GM12878 (cell line): Measurements from ENCODE around the gene OR2Y1. TPM values are rescaled to one million over a fixed set of nuclear protein-coding genes. Genes with fewer than 3 reads are reported as not detected.

ENCODE experiments used
- ATAC-seq: fragments of 200-7000 bp; cut with Tn5 transposase; 3 replicates; pipeline ENCODE4 v1.9.1; 2020; ENCODE audit warnings: mild to moderate bottlenecking, moderate library complexity
- Bru-seq: library from RNA; stranded (reverse); fragments of 400-500 nt; gene quantifications from one replicate; lab custom pipeline; 2021; lab: Mats Ljungman, UMichigan
- BruChase-seq, 2 experiments: library from RNA; stranded (reverse); fragments of 400-500 nt; gene quantifications; one replicate each; lab custom pipeline; 2021; lab: Mats Ljungman, UMichigan
- BruUV-seq: library from RNA; stranded (reverse); fragments of 400-500 nt; replicated peaks from 2 replicates; lab custom pipeline; 2021; lab: Mats Ljungman, UMichigan
- CTCF ChIA-PET: fragments of 300-600 bp; sonication (Branson Sonifier 250); formaldehyde crosslinking; extraction: SDS; loops from one replicate; lab custom pipeline; 2021; ENCODE audit warnings: inconsistent platforms; lab: Yijun Ruan, JAX
- POLR2A ChIA-PET: fragments of 350-600 bp; formaldehyde crosslinking; extraction: SDS; loops from one replicate; lab custom pipeline; 2021; ENCODE audit warnings: inconsistent platforms; lab: Charles Lee
- RAD21 ChIA-PET: fragments of 300-600 bp; sonication (Branson Sonifier 250); formaldehyde crosslinking; loops from one replicate; lab custom pipeline; 2023; ENCODE audit warnings: antibody characterized with exemption; ENCODE audit not compliant: unreplicated experiment; lab: Charles Lee
- SMC1A ChIA-PET: fragments of 300-600 bp; sonication (Branson Sonifier 250); formaldehyde crosslinking; loops from one replicate; lab custom pipeline; 2023; ENCODE audit not compliant: unreplicated experiment, uncharacterized antibody; lab: Charles Lee
- DNase-seq: peaks from one replicate; pipeline ENCODE4 v3.0.0-alpha.2; 2011; ENCODE audit warnings: low read depth, low spot score
- FAIRE-seq: peaks from 3 replicates; lab custom pipeline; 2011; peaks lifted over from hg19 to GRCh38; lab: Jason Lieb, UNC
- H2AFZ ChIP-seq: 2 replicates; pipeline ENCODE4 v1.6.0; 2011; ENCODE audit warnings: low read depth, low read length, control low read depth; ENCODE audit not compliant: control insufficient read depth
- H3K27ac ChIP-seq: 2 replicates; pipeline ENCODE4 v1.5.1; 2011; ENCODE audit warnings: control low read depth; ENCODE audit not compliant: control insufficient read depth, insufficient read depth
- H3K27me3 ChIP-seq, 2 experiments: replicated peaks in 1 of 2; 2 replicates each; pipeline versions ENCODE4 v1.6.0 to v1.6.1; 2011; ENCODE audit warnings: low read length in 1 of 2; ENCODE audit not compliant: control insufficient read depth in 2 of 2, insufficient read depth in 2 of 2
- H3K36me3 ChIP-seq, 2 experiments: 2 replicates each; pipeline ENCODE4 v1.5.1; 2011; ENCODE audit warnings: low read length in 1 of 2; ENCODE audit not compliant: control insufficient read depth in 2 of 2, insufficient read depth in 2 of 2
- H3K4me1 ChIP-seq: 2 replicates; pipeline ENCODE4 v1.6.1; 2011; ENCODE audit warnings: mild to moderate bottlenecking, low read length, moderate library complexity, mixed read lengths; ENCODE audit not compliant: control insufficient read depth, insufficient read depth
- H3K4me2 ChIP-seq: 2 replicates; pipeline ENCODE4 v1.6.0; 2011; ENCODE audit warnings: control low read depth; ENCODE audit not compliant: control insufficient read depth, insufficient read depth
- H3K4me3 ChIP-seq: fragments of 200-600 bp; sonication (generic); 2 replicates; pipeline ENCODE4 v1.5.1; 2016
- H3K79me2 ChIP-seq: 2 replicates; pipeline ENCODE4 v1.6.0; 2011; ENCODE audit warnings: low read length; ENCODE audit not compliant: control insufficient read depth, insufficient read depth
- H3K9ac ChIP-seq: 2 replicates; pipeline ENCODE4 v1.8.0; 2011; ENCODE audit warnings: low read length, control low read depth, mixed read lengths; ENCODE audit not compliant: control insufficient read depth, insufficient read depth
- H3K9me3 ChIP-seq: replicated peaks from 3 replicates; pipeline ENCODE4 v1.5.1; 2011; ENCODE audit warnings: mild to moderate bottlenecking, low read length; ENCODE audit not compliant: control insufficient read depth, insufficient read depth
- H4K20me1 ChIP-seq: 2 replicates; pipeline ENCODE4 v1.6.0; 2011; ENCODE audit not compliant: control insufficient read depth, insufficient read depth
- ATF3 ChIP-seq: IDR thresholded peaks from 2 replicates; pipeline ENCODE4 v1.6.1; 2011; ENCODE audit warnings: low read depth, mild to moderate bottlenecking, low read length, moderate library complexity, borderline replicate concordance; ENCODE audit errors: extremely low read depth
- CHD4 ChIP-seq: fragments of 200-600 bp; sonication (generic); IDR thresholded peaks from 2 replicates; pipeline ENCODE4 v1.6.1; 2016; ENCODE audit warnings: mild to moderate bottlenecking
- DPF2 ChIP-seq: fragments of 450-650 bp; IDR thresholded peaks from 2 replicates; pipeline ENCODE4 v1.6.1; 2017; ENCODE audit warnings: mild to moderate bottlenecking
- EGR1 ChIP-seq, 2 experiments: IDR thresholded peaks; 1 replicate in 1 of 2; 2 replicates in 1 of 2; pipeline ENCODE4 v1.6.1; 2011 to 2012; ENCODE audit warnings: low read depth in 2 of 2, low read length in 2 of 2, borderline replicate concordance in 1 of 2, mild to moderate bottlenecking in 1 of 2, moderate library complexity in 1 of 2
- LARP7 ChIP-seq: fragments of 450-650 bp; IDR thresholded peaks from 2 replicates; pipeline ENCODE4 v1.6.1; 2017; ENCODE audit warnings: mild to moderate bottlenecking
- NFYA ChIP-seq: IDR thresholded peaks from 2 replicates; pipeline ENCODE4 v1.6.1; 2011; ENCODE audit warnings: low read depth, mild to moderate bottlenecking, low read length, improper control_type of control experiment, borderline replicate concordance
- PKNOX1 ChIP-seq: fragments of 450-650 bp; IDR thresholded peaks from 2 replicates; pipeline ENCODE4 v1.6.1; 2016; ENCODE audit warnings: mild to moderate bottlenecking
- USF1 ChIP-seq: IDR thresholded peaks from 2 replicates; pipeline ENCODE4 v1.6.1; 2011; ENCODE audit warnings: borderline replicate concordance, low read depth, mild to moderate bottlenecking, moderate library complexity, mixed read lengths, low read length; ENCODE audit not compliant: insufficient read depth; ENCODE audit errors: extremely low read length
- ZBTB33 ChIP-seq: fragments of 450-650 bp; IDR thresholded peaks from 2 replicates; pipeline ENCODE4 v1.6.1; 2017; ENCODE audit warnings: mild to moderate bottlenecking
- ZNF622 ChIP-seq: fragments of 450-650 bp; IDR thresholded peaks from 2 replicates; pipeline ENCODE4 v1.6.1; 2017; ENCODE audit warnings: mild to moderate bottlenecking, inconsistent platforms
- WGBS: methylation state at CpG from one replicate; pipeline ENCODE4 v1.1.6; 2016; ENCODE audit warnings: low lambda C conversion rate; ENCODE audit not compliant: insufficient replicate concordance, insufficient coverage; ENCODE audit errors: missing lambda C conversion rate; 5-methylcytosine and 5-hydroxymethylcytosine counted together
- in situ Hi-C: fragments of 300-500 bp; cut with MboI; formaldehyde crosslinking; loops from 9 replicates; pipeline ENCODE4 v1.14.3; 2018; ENCODE audit warnings: mixed read lengths
- intact Hi-C: fragments of 100-400 bp; cut with micrococcal nuclease; formaldehyde crosslinking; loops from one replicate; pipeline ENCODE4 v1.14.2; 2022; ENCODE audit not compliant: unreplicated experiment
- long read RNA-seq, 2 experiments: library from polyadenylated mRNA; unstranded; transcript quantifications; one replicate each; pipeline ENCODE4 v2.0.0, GENCODE V29; 2019 to 2020
- polyA minus RNA-seq, 3 experiments: library from RNA; depleted of rRNA, polyadenylated mRNA; stranded (reverse); fragments of >200 nt; gene quantifications; 2 replicates each; pipeline ENCODE4 v1.2.3, GENCODE V29; 2011
- polyA plus RNA-seq, 11 experiments: library from polyadenylated mRNA; depleted of rRNA in 4 of 11; unstranded in 6 of 11; stranded (reverse) in 5 of 11; fragments of >200 nt; fragmentation: Nextera tagmentation in 4 of 11; fragmentation: Illumina TruSeq in 1 of 11; extraction: Ambion mirVana in 4 of 11; extraction: Trizol in 1 of 11; gene quantifications; 1 replicate in 1 of 11; 2 replicates in 10 of 11; pipeline versions ENCODE4 v1.2.1 to v1.2.3, GENCODE V29; 2011 to 2016; ENCODE audit warnings: inconsistent platforms in 2 of 11, missing spikeins in 2 of 11, low read depth in 1 of 11
- total RNA-seq, 4 experiments: library from RNA; depleted of rRNA in 3 of 4; stranded (reverse); fragments of >200 nt in 3 of 4; fragmentation: Illumina TruSeq in 1 of 4; extraction: Trizol in 1 of 4; gene quantifications; 2 replicates each; pipeline versions ENCODE4 v1.2.1 to v1.2.3, GENCODE V29; 2013 to 2021

Gene OR2Y1
- not detected in 2 replicates for total RNA-seq (2013; cell fraction: nucleolus; rRNA removed)
- total RNA-seq (2014; rRNA removed) = not detected in 2 replicates
- total RNA-seq (2014; rRNA removed; fragmentation: Illumina TruSeq; extraction: Trizol) = not detected in 2 replicates
- not detected in 2 replicates for total RNA-seq (2021)
- polyA plus RNA-seq (2011; ENCODE audit: low read depth) = not detected
- not detected in 2 replicates for polyA plus RNA-seq (2011; rRNA removed)
- polyA plus RNA-seq (2011; cell fraction: cytosol; rRNA removed) = not detected in 2 replicates
- polyA plus RNA-seq (2011; cell fraction: nucleus; rRNA removed) = not detected in 2 replicates
- not detected in 2 replicates for polyA plus RNA-seq (2012)
- not detected in 2 replicates for polyA plus RNA-seq (2014; fragmentation: Illumina TruSeq; extraction: Trizol)
- polyA plus RNA-seq (2014; fragmentation: Nextera tagmentation; extraction: Ambion mirVana) = not detected
- polyA plus RNA-seq (2014; rRNA removed) = not detected in 2 replicates
- polyA plus RNA-seq (2016; fragmentation: Nextera tagmentation; extraction: Ambion mirVana) = not detected
- polyA minus RNA-seq (2011; rRNA and poly(A)+ RNA removed) = not detected in 2 replicates
- polyA minus RNA-seq (2011; cell fraction: cytosol; rRNA and poly(A)+ RNA removed) = not detected in 2 replicates
- polyA minus RNA-seq (2011; cell fraction: nucleus; rRNA and poly(A)+ RNA removed) = not detected in 2 replicates
- not detected for Bru-seq, nascent RNA
- BruChase-seq, experiment 1, labeled RNA remaining after a 6-hour chase = not detected
- not detected for BruChase-seq, experiment 2, labeled RNA remaining after a 2-hour chase
- long read RNA-seq, experiment 1 = 0 reads
- long read RNA-seq, experiment 2 = 0 reads

- H3K27me3 ChIP-seq = no peaks in the 10 kb centered on the region; a peak in 1 of 4 replicates
- no peak within 1 kb of the TSS for H3K4me2 ChIP-seq
- POLR2A ChIA-PET = no interaction called here
- TF ChIP-seq ATF3 = no peak
- no peak for TF ChIP-seq ZNF622
- TF ChIP-seq DPF2 = no peak
- TF ChIP-seq ZBTB33 = no peak
- no peak for TF ChIP-seq CHD4
- TF ChIP-seq NFYA = no peak
- TF ChIP-seq EGR1 (IDR thresholded peaks at IDR 0.05; ENCODE audit: borderline replicate concordance in 1 of 2, low read depth in 2 of 2, low read length in 2 of 2) = no peak
- no peak for TF ChIP-seq PKNOX1
- no peak for TF ChIP-seq LARP7
- TF ChIP-seq USF1 = no peak
- no peaks in the 10 kb centered on the region for H3K79me2 ChIP-seq
- in situ Hi-C loops = no loop called here
- no peak within 1 kb of the TSS for H3K27ac ChIP-seq
- no TSS peak for BruUV-seq
- H3K9me3 ChIP-seq = no peaks in the 10 kb centered on the region
- no peak within 1 kb of the TSS for H2AFZ ChIP-seq
- RAD21 ChIA-PET = no interaction called here
- ATAC-seq (no peak), DNase-seq (no peak), FAIRE-seq (no peak)
- H3K9ac ChIP-seq = no peak within 1 kb of the TSS
- WGBS = 25% methylated on average over 2 of the region's 2 CpGs
- no peak within 1 kb of the TSS for H3K4me3 ChIP-seq
- intact Hi-C loops = no loop called here
- no peaks in the 10 kb centered on the region for H3K36me3 ChIP-seq
- H4K20me1 ChIP-seq = no peaks in the 10 kb centered on the region
- CTCF ChIA-PET = no interaction called here
- no peaks in the 10 kb centered on the region for H3K4me1 ChIP-seq
- SMC1A ChIA-PET = no interaction called here
These were observed at the start of gene OR2Y1 for GRCh38 chr5:180739958-180740357. OR2Y1 (minus strand) TSS chr5:180740058; CDS start chr5:180740058, 0 bp downstream.
